HG03432 (cell line): ENCODE results near the gene NBAS.
"Not testable (repeated sequence)": the region's sequence is repeated elsewhere in the genome, so short reads cannot be mapped to it uniquely, and the experiment has no call there.

Experiments used
- ATAC-seq: cut with Tn5 transposase; IDR thresholded peaks from one replicate; pipeline ENCODE4 v1.9.1; 2021; ENCODE audit warnings: mild to moderate bottlenecking, moderate library complexity; ENCODE audit not compliant: unreplicated experiment

The NBAS gene

DNA sequence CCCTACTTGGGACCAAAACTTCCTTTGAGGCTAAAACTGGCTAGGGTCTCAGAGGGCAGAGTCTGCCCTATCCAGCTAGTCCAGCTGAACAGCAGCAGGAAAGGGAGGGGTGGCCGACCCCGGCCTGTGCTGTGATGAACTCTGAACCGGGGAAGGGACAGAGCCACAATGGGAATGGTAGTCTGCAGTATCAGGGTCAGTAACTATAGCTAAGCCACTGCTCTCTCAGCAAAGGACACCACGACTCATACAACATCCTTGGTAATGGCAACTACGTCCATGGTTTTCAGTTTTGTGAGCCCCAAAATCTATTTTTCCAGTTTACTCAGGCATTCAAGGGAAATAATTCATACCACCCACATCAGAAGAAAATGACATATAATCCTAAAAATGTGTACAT, 75.2 kb downstream of the NBAS start:
- ATAC-seq: no peak

DNA sequence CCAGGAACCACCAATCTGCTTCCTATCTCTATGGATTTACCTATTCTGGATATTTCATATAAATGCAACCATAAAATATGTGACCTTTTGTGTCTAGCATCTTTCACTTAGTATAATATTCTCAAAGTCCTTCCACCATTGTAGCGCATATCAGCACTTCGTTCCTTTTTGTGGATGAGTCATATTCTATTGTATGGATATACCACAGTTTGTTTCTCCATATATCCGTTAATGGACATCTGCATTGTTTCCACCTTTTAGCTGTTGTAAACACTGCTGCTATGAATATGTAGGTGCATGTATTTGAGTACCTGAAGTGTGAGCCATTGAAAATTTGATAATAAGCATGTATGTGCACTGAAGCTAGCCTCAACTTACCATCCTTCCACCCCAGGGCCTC, 80.1 kb downstream of the NBAS start:
- ATAC-seq: no peak

- no peak for ATAC-seq
Observed at GRCh38 chr2:15480552-15480951, 80.6 kb downstream of the NBAS start.

DNA sequence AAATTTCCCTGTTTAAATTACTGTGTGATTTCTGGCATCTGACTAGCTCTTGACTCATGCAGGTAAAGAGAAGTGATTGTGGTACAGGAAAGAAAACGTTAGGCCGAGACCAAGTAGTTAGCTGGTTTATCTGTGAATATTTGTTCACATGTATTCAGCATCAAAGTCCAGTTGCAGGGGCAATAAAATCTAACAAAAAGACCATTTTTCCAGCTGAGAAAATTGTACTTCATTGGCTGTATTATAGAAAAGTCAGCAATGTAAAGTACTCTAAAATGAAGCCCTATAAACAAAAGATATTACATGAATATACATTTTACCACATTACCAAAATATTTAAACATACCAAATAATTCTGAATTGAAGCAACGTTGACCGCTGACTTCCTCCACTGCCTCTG, 88.3 kb downstream of the NBAS start:
- no peak for ATAC-seq

DNA sequence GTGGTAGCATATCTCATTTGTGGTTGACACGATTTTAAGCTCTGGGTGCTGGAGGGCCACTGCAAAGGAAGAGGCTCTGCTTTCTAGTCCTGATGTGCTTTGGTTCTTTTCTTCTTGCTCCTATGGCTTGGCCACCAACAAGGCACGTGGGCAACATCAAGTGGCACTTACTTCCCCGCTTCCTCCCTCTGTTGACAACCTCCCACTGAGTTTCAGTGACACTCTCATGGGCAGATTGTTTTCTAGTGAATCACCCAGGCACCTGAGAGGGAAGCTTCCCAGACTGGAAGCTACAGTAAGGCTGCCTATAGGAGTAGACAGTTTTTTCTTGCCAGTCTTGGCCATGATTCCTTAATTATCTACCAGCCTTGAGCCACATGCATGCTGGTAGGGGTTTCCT, 89.0 kb downstream of the NBAS start:
- ATAC-seq: no peak

DNA sequence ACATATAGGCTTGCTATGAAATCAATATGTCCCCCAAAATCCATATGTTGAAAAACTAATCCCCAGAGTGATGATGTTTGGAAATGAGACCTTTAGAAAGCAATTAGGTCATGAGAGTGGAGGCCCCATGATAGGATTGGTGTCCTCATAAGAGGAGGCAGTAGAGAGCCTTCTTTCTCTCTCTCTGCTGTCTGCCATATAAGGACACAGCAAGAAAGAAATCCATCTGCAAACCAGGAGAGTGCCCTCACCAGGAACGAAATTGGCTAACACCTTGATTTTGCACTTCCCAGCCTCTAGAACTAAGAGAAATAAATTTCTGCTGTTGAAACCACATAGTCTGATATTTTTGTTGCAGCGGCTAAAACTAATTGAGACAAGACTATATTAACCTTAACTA, 89.5 kb downstream of the NBAS start:
- no peak for ATAC-seq

- ATAC-seq: no peak
Observed at GRCh38 chr2:15460112-15460620, 101.0 kb downstream of the NBAS start.

- ATAC-seq: no peak
Observed at GRCh38 chr2:15458277-15458676, 102.9 kb downstream of the NBAS start.

DNA sequence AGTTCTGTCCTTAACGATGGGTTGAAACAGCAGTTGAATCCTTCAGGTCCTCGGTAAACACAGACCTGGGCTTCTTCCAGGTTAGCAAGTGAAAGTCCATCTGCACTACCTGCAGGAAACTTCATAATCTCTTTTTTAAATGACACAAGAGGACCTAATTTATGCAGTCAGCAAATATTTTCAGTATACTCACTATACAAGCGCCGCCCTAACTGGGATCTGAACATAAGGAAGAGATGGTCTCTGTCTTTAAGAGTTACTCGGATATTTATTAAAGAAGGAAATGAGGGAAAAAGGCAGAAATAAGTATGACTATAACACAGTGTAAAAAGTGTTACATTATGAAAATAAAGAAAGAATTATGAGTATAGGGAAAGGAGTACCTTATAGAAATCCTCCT, 103.3 kb downstream of the NBAS start:
- ATAC-seq: no peak

DNA sequence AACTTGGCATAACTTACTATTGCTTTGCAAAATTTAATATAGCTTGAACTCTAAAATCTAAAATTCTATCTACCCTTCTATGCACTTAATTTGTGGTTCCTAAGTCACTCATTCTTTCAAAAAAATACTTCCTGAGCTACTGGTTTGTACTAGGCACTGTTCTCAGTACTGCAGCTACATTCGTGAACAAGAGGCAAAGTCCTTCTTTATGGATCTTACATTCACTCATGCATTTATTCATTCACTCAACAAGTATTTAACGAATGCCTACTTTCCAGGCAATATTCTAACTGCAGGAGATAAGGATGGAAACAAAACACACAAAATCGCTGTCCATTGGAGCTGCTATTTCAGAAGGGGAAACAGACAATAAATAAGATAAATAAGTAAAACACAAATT, 104.8 kb downstream of the NBAS start:
- no peak for ATAC-seq

DNA sequence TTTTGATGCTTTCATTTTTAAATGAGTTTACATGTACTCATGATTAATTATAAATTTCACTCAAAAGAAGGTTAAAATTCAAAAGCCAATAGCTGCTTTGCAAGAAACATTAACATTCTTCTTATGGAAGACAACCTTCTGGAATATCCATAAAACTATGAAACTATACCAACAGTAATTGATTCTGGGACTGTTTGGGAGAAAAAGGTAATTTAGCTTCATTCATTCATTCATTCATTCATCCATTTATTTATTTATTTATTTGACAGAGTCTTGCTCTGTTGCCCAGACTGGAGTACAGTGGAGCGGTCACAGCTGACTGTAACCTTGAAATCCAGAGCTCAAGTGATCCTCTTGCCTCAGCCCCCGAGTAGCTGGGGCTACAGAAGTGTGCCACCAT, 110.3 kb downstream of the NBAS start:
- ATAC-seq: no peak

DNA sequence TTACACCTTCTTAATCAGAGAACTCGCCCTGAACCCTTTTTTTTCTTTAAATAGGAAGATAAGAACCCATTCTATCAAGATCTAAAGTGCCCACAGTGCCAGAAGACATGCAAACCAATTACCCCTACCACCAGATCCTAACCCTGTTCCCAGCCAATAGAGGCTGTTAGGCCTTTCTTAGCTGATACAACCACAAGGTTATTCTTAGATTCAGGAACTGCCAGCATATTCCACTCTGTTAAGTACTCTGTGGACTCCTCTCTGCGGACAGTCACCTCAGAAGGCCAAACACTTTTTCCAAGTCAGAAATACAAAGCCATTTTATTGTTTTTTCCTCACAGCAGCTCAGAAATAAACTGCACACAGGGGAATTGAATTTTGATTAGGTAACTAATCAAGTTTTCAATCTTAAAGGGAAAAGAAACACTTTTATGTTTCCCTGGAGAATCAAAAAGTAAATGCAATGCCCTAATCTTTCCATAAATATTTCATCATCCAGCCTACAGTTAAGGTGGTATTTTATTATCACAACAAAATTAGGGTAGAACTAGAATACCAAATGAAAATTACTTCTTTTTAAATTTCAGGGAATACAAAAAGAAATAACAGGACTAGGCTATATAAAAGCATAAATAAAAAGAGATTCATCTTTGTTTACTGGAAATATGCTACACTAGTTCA, 111.4 kb downstream of the NBAS start:
- ATAC-seq: no peak

- no peak for ATAC-seq
Observed at GRCh38 chr2:15448250-15448839, 112.8 kb downstream of the NBAS start.

DNA sequence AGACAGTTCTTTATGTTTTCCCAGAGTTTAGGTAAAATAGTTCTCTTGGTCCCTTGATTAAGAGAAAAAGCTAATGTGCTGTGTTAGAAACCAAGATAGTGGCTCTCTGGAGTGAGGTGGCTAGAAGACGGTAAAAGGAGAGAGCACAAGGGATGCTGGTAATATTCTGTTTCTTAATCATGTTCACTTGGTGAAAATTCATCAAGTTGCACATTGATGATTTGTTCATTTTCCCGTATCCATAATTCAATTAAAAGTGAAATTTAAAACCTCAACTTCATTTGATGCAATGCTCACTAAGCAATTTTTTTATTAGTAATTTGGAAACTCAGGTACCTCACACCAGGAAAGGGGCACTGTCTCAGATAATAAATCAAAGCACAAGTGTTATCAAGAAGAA, 113.8 kb downstream of the NBAS start:
- no peak for ATAC-seq

- ATAC-seq: no peak
Observed at GRCh38 chr2:15446961-15447360, 114.2 kb downstream of the NBAS start.

- no peak for ATAC-seq
Observed at GRCh38 chr2:15445891-15446562, 115.1 kb downstream of the NBAS start.

GRCh38 chr2:15439768-15440524, 121.2 kb downstream of the NBAS start:
- not testable (repeated sequence) for ATAC-seq

DNA sequence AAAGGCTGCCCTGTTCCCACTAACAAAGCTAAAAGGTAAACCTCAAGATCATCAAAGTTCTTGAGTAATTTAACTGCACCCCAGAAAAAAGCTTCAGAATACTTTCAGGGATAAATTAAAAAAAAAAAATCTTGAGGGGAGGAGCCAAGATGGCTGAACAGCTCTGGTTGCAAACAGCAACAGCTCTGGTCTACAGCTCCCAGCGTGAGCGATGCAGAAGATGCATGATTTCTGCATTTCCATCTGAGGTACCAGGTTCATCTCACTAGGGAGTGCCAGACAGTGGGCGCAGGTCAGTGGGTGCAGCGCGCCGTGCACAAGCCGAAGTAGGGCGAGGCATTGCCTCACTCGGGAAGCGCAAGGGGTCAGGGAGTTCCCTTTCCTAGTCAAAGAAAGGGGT, 121.8 kb downstream of the NBAS start:
- ATAC-seq: not testable (repeated sequence)

DNA sequence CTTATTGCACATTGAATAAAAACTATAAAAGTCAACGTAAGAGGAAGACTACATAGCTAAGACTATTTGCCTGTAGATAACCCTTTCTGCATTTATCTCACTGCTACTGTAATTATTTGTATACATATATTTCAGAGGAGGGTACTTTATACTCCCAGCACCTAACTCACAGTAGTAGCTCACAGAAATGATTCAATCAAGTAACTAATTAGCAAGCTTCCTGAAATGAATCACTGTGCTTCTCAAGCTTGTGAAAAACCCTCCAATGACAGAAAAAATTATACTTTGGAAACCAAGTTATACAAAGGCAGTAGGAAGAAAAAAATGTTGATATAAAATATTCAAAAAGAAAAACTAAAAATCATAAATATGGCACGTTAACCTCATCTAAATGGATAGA, 124.9 kb downstream of the NBAS start:
- ATAC-seq: no peak

- no peak for ATAC-seq
Observed at GRCh38 chr2:15435474-15435873, 125.7 kb downstream of the NBAS start.

DNA sequence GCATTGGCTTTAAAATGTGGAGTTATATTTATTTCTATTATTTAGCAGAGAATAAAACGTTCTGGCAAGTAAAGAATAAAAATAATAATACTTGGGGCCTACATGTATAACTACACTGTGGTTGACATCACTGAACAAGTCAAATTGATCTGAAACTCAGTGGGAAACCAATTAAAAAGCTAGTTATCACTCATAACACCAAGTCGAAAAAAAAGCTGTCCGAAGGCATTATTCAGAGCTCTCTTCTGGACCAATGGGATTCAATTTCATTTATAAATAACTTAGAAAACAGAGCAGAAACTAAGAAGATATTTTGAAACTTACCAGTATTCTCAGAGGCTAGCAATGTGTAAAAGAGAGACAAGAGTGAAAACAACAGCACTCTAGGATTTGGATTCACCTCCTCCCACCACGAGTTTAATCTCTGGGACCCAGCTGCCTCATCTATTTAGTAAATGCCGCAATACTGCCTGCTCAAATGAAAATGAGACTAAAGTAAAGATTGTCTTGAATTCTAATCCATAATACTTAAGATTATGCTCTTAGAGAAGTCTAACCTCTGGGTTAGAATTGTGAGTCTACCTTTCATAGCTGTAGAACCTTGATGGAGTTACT, 128.4 kb downstream of the NBAS start:
- ATAC-seq: no peak
